SH-SY5Y (cell line): ENCODE measurements around the gene ITGA2.

ENCODE experiments used
- GATA2 ChIP-seq: IDR thresholded peaks from 2 replicates; pipeline ENCODE4 v1.6.1; 2011; ENCODE audit warnings: mild to moderate bottlenecking, low read depth, low read length
- GATA3 ChIP-seq: IDR thresholded peaks from 2 replicates; pipeline ENCODE4 v1.6.1; 2011; ENCODE audit warnings: low read depth, mild to moderate bottlenecking, low read length, moderate library complexity

The ITGA2 gene

DNA sequence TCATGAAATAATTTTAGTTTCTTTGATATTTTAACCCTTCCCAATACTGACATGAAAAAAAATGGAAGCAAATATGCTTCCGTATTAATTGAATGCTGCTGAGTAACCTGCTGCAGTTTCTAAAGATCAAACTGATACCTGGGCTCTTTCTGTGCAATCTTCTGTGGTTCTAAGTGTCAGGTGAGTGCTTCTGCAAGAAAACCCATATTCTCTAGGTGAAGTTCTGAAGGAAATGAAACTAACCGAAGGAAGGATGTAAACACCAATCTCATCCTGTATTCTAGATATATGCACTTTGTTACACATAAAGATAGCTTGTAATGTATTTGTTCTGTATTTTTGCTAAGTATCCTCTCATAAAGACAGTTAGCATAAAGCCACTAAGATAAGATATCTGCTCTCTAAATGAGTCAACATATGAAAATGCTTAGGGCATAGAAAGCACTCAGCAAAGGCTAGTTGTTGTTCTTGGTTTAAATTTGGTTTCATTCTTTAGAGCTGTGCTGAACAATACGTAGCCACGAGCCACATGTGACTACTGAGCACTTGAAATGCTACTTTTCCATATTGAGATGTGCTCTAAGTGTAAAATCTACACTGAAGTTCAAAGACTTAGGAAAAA lies 52.0 kb downstream of the ITGA2 start:
- TF ChIP-seq GATA3 (no peak), GATA2 (no peak)

DNA sequence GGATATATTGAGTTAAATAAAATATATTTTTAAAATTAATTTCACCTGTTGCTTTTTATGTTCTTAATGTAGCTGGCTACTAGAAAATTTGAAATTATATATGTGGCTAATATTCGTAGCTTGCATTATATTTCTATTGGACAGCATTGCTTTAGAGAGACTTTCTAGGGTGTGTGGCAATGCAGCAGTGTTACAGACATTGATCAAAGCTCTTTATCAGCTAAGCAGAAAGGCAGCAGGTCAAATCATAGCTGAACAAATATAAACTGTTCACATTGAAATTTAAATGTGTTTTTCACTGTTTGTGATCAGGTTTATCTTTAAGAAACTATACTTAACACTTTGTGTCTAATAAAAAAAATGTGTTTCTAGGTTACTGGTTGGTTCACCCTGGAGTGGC lies 52.6 kb downstream of the ITGA2 start:
- TF ChIP-seq GATA3 (no peak), GATA2 (no peak)

GRCh38 chr5:53045263-53045662 lies 56.1 kb downstream of the ITGA2 start:
- TF ChIP-seq GATA3 (no peak), GATA2 (no peak)

- no peak for TF ChIP-seq GATA2
- no peak for TF ChIP-seq GATA3
These were observed 59.1 kb downstream of the ITGA2 start for GRCh38 chr5:53048248-53048647.

- TF ChIP-seq GATA2: no peak
- TF ChIP-seq GATA3: no peak
These were observed 63.3 kb downstream of the ITGA2 start for GRCh38 chr5:53052499-53052898.

DNA sequence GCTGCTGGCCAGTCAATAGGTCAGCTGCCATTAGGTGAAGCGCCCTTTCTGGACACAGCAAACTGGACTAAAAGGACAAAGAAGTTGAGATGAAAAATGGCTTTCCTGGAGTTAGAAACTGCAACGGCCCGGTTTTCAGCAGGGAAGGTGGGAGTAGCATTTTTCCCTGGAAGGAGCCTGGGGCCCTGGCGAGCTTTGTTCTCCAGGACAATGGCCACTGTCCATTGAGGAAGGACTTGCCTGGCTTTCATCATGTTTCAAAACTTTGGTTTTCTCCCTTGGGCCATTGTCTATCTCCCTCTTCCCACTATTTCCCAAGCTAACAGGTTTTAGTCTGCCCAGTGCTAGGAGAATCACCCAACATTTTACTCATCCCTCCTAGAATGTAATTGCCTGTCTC lies 64.2 kb downstream of the ITGA2 start:
- TF ChIP-seq GATA3 (no peak), GATA2 (no peak)

DNA sequence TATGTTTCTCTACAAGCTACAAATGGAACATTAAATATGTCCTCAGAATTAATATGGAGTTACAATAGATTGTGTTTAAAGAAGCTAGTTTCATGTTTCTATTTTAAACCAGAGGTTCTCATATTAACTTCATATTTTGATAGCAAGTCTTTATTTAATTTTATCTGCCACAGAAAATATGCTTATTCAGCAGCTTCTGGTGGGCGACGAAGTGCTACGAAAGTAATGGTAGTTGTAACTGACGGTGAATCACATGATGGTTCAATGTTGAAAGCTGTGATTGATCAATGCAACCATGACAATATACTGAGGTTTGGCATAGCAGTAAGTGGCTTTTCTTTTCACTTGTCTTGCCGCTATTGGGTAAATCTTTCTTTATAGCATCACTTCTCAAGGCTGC lies 66.2 kb downstream of the ITGA2 start:
- no peak for TF ChIP-seq GATA2
- no peak for TF ChIP-seq GATA3

DNA sequence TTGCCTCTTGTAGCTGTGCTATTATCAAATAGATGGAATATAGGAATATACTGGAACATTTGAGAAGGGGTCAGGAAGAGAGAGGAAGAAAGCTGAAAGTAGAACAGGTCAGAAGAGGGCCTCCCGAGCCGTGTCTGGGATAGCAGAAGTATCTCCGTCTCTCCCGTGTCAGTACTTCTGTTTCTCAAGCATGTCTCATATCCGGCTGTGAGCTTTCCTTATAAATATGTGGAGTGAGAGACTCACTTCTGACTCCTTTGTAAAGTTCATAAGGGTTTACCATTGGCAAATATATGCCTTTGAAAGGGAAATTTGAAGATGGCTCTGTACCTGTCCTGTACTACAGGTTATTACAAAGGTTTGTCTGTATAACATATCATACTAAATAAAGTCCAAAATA lies 70.1 kb downstream of the ITGA2 start:
- no peak for TF ChIP-seq GATA2
- TF ChIP-seq GATA3: no peak

- TF ChIP-seq GATA2: no peak
- TF ChIP-seq GATA3: no peak
These were observed 74.0 kb downstream of the ITGA2 start for GRCh38 chr5:53063176-53063575.

DNA sequence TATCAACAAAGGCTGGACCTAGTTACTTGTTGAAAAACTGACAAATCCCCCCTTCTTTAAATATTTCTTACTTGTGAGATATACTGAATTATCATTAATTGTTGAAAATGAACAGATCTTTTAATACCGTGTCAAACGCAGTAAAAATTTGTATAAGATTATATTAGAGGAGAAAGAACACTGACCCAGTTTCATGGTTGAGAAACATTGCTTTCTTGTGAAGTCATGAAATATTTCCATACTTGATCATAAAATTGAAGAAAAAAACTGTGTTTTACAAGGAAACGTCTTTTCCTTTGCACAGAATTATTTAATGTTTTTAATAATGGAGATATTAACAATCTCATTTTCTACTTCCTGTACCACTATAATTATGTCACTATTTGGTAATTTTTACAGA lies 74.6 kb downstream of the ITGA2 start:
- TF ChIP-seq GATA2: no peak
- no peak for TF ChIP-seq GATA3

DNA sequence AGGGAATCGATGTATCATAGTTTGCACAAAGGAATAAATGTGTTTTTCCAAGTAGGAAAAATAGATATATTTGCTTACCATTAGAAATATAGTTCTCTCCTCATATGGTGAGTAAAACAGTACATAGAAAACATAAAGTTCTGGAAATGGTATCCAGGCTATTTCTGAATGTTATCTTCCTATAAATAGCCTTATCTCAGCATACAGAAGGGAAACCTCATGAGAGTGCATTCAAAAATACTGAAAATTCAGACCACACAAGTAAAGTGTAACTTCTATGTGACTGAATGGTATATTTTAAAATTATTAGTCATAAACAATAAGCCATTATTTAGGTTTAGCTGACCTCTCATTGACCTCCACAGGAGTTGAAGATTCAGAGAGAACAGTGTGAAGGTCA lies 76.9 kb downstream of the ITGA2 start:
- TF ChIP-seq GATA2 (no peak), GATA3 (no peak)

GRCh38 chr5:53067641-53068040 lies 78.5 kb downstream of the ITGA2 start:
- TF ChIP-seq GATA3 (no peak), GATA2 (no peak)

GRCh38 chr5:53068291-53068836 lies 79.2 kb downstream of the ITGA2 start:
- TF ChIP-seq GATA3 (no peak), GATA2 (no peak)

DNA sequence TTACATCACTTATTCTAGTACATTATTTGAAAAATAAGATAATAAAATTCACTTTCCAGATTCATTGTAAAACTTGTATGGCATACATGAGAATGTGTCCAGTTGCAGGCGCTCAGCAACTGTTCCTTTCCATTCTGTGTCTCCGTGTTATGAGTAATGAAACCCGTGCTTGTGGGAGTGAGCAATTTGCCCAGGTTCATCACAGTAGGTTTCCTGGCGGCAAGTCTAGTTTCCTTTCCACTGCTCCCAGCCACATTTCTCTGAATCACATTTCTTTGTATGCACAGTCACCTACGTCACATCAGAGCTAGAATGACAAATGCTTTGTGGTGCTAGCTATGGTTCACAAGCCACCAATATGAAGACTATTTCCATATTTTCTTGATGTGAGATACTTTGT lies 80.5 kb downstream of the ITGA2 start:
- TF ChIP-seq GATA2: no peak
- TF ChIP-seq GATA3: no peak

- no peak for TF ChIP-seq GATA3
- no peak for TF ChIP-seq GATA2
These were observed 82.1 kb downstream of the ITGA2 start for GRCh38 chr5:53071298-53071697.

DNA sequence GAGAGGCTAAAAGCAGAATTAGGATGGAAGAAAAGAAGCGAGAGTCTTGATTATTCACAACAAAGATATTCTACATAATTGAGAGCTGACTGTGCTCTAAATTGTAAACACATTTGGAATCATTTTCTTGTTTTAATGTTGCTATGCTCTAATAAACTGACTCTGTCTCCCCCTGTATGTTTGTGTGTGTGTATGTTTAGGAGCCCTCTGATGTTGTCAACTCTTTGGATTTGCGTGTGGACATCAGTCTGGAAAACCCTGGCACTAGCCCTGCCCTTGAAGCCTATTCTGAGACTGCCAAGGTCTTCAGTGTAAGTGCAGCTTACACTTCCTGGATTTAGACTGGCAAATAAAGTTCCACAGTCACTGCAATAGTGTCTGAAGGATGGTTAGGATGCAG lies 82.6 kb downstream of the ITGA2 start:
- TF ChIP-seq GATA3 (no peak), GATA2 (no peak)
